ENCODE results near the gene B3GAT1. TPM values are rescaled to one million over a fixed set of nuclear protein-coding genes. Genes with fewer than 3 reads are reported as not detected.

The B3GAT1 gene
- total RNA-seq, 1 donor: not detected

DNA sequence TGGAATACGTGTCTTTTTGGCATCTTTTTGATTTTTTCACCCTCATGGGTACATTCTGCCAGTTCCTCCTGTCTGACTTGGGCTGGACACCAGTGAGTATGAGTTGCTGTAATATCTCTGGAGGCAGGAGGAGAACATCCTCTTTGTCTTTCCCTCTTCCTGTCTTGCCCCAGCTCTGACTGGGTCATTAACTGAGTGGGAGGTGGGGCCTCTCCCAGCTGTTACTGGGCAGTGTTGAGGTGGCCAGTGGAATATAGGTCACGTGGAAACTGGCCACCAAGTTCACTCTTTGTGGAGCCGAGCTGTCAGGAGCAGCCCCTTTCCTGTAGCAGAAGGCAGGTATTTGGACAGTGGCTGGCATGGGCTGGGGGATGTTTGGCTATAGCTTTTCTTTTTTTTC, 78.1 kb downstream of the B3GAT1 start:
- no peak overlapping the region for H3K4me3 ChIP-seq (ENCODE audit: low read depth, low read length)
- TF ChIP-seq, protein P1, sequence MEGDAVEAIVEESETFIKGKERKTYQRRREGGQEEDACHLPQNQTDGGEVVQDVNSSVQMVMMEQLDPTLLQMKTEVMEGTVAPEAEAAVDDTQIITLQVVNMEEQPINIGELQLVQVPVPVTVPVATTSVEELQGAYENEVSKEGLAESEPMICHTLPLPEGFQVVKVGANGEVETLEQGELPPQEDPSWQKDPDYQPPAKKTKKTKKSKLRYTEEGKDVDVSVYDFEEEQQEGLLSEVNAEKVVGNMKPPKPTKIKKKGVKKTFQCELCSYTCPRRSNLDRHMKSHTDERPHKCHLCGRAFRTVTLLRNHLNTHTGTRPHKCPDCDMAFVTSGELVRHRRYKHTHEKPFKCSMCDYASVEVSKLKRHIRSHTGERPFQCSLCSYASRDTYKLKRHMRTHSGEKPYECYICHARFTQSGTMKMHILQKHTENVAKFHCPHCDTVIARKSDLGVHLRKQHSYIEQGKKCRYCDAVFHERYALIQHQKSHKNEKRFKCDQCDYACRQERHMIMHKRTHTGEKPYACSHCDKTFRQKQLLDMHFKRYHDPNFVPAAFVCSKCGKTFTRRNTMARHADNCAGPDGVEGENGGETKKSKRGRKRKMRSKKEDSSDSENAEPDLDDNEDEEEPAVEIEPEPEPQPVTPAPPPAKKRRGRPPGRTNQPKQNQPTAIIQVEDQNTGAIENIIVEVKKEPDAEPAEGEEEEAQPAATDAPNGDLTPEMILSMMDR (IDR thresholded peaks at IDR 0.05; ENCODE audit: insufficient read depth, low read depth, low read length): no peak
- DNase-seq (ENCODE audit: low read depth): no peak

DNA sequence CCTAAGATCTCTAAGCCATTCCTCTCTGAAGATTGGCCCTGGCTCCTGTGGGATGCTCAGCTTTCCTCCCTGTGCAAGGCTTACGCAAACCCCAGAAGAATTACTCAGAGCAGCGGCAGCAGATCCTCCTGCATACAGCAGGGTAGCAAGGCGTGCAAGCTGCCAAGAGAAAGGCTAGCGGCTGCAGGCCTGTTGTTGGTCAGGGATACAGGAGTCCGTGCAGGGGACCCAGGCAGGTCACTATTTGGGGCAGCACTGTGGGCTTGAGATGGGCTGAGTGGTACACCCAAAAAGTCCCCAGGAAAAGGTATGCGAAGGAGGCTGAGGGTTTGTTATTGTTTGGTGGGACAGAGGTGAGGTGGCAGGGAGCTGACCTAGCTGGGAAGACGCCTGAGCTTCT, 78.7 kb downstream of the B3GAT1 start:
- DNase-seq (ENCODE audit: low read depth): no peak
- TF ChIP-seq, protein P1 (IDR thresholded peaks at IDR 0.05; ENCODE audit: insufficient read depth, low read depth, low read length): no peak
- no peak overlapping the region for H3K4me3 ChIP-seq (ENCODE audit: low read depth, low read length)

DNA sequence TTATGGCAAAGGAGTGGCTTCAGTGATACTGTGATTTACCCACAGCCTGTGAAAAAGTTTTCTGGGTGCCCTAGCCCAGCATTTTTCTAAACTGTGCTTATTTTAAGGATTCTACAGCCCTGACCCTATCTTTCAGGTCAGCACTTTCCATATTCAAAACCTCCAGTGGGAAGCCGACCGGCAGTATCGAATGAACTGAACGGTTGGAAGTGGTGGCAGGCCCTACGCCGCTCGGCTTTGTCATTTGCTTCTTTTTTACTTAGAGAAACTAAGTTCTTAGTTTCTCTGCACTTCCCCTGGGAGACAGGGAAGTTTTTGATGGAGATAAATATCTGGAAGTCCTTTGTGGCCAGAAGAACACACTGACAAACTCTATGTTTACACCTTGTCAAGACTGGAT, 79.3 kb downstream of the B3GAT1 start:
- no peak for DNase-seq (ENCODE audit: low read depth)
- TF ChIP-seq, protein P1 (IDR thresholded peaks at IDR 0.05; ENCODE audit: insufficient read depth, low read depth, low read length): no peak
- no peak overlapping the region for H3K4me3 ChIP-seq (ENCODE audit: low read depth, low read length)

DNA sequence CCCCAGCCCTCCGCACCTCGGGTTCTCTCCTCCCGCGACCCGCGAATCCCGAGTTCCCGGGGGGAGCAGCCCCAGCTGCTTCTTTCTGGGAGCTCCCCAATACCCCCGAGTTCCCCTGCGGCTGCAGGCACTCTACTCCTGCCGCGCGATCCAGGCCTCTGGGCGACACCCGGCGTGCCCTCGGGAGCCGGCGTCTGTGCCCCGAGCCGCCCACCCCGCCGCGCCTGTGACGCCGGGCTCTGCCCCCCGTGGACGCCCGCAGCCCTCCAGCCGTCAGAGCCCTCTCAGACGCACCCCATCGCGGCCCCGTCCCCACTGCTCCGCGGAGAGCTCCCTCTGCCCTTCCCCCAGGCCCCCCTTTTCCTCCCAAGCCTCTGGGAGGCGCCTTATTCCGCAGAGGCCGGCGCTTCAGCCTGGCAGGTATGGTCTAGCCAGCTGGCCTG, 79.8 kb downstream of the B3GAT1 start:
- TF ChIP-seq, protein P1 (IDR thresholded peaks at IDR 0.05; ENCODE audit: insufficient read depth, low read depth, low read length): no peak
- no peak for DNase-seq (ENCODE audit: low read depth)
- H3K4me3 ChIP-seq (ENCODE audit: low read depth, low read length): peak overlapping the region; percentile 49

DNA sequence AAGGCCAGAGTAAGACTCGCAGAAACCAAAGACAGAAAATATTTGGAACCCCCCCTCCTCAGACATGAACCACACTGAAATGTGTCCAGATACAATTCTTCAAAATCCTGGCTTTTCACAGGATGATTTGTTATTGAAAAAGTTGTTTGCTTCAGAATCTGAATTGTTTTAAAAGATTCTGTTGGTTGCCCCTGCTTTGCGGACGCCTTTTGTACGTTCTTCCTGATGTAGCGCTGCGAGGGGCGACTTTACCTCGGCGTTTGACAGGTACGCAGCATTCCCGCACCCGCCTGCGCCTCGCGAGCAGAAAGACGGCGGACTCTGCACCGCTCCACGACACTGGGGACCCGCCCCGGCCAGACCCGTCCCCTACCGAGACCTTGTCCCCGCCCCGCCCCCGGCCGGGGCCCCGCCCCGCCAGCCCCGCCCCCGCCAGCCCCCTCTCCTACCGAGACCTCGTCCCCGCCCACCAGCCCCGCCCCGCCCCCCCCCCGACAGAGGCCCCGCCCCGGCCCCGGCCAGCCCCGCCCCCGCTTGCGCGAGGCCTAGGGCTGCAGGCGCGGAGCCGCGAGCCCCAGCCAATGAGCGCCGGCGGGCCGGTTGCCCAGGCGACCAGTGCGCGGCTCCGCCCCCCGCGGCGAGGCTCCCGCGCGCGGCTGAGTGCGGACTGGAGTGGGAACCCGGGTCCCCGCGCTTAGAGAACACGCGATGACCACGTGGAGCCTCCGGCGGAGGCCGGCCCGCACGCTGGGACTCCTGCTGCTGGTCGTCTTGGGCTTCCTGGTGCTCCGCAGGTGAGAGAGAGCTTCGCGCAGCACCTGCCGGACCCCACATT, 80.5 kb downstream of the B3GAT1 start, which contains the start of gene GLB1L2:
Gene GLB1L2, plus strand, starts transcription at position 635 of the 835 bp plus-strand sequence. Its CDS starts 74 bp downstream, at position 709.
- peak within 1 kb of the TSS; percentile 49 for H3K4me3 ChIP-seq (ENCODE audit: low read depth, low read length)
- peak; percentile 36 for DNase-seq (ENCODE audit: low read depth)
- TF ChIP-seq, protein P1 (IDR thresholded peaks at IDR 0.05; ENCODE audit: insufficient read depth, low read depth, low read length): no peak

DNA sequence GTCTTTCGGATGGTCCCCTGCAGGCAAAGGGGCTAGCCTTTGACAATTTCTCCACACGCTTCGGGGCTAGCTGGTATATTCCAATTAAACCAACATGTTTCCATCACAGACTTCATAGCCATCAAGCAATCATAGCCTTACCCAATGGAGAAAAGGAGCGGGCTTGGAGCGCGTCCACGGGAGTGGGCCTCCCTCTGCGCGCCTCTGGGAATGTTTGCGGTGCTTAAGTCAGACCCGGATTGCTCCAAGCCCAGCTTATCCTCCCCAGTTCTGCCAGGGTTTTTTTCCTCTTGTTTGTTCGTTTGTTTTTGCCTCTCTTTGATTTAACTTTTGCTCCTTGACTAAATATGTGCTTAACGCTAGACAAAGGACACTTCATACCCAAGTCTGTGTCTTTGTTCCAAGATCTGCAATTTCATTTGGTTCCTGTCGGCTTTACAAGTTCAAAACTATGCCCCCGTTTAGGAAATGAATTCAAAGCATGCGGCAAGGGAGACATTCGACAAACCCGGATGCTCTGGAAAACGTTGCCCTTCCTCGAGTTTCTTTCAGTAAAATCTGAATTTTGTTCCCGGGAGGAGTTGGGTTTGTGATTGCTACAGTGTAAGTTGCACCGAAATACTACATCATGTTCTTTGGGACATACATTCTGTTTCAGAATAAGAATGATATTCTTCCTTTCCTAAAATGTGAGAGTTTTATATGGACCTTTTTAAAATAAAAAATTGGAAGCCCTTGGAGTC, 81.3 kb downstream of the B3GAT1 start:
- peak overlapping the region; percentile 47 for H3K4me3 ChIP-seq (ENCODE audit: low read depth, low read length)
- DNase-seq (ENCODE audit: low read depth): no peak
- TF ChIP-seq, protein P1 (IDR thresholded peaks at IDR 0.05; ENCODE audit: insufficient read depth, low read depth, low read length): no peak

Other genes with a start within 250 kb of the B3GAT1 start
- gene NCAPD3, start 188.3 kb downstream of the B3GAT1 start, total RNA-seq: 15.5 and 21.2 TPM in 2 replicates
- 41.5 and 42.2 TPM in 2 replicates for gene VPS26B, start 187.6 kb downstream of the B3GAT1 start, total RNA-seq
- 50.3 and 58.3 TPM in 2 replicates for gene THYN1, start 158.9 kb downstream of the B3GAT1 start, total RNA-seq
- gene ACAD8, start 158.7 kb downstream of the B3GAT1 start, total RNA-seq: 14.5 and 16.4 TPM in 2 replicates
- gene GLB1L3, start 135.9 kb downstream of the B3GAT1 start, total RNA-seq: not detected in 2 replicates
- under 0.01 TPM in 1 of 2 replicates, not detected in the other for gene GLB1L2, start 80.3 kb downstream of the B3GAT1 start, total RNA-seq